Upper lobe of left lung (tissue), 4 donors: ENCODE measurements around the gene CTNNBIP1.

ENCODE experiments used
- CTCF ChIP-seq, 6 experiments: fragments of 450-650 bp in 4 of 6; fragments of 200-600 bp in 2 of 6; sonication (generic) in 2 of 6; IDR thresholded peaks; one replicate each; pipeline ENCODE4 v1.5.1; 2016 to 2019; ENCODE audit warnings: antibody characterized with exemption in 6 of 6
- POLR2A ChIP-seq, 4 donors: fragments of 450-650 bp; IDR thresholded peaks; one replicate each; pipeline ENCODE4 v1.5.1; 2016 to 2017; ENCODE audit warnings: antibody characterized with exemption in 4 of 4, mild to moderate bottlenecking in 2 of 4

GRCh38 chr1:9909234-9910046, 629 bp downstream of the CTNNBIP1 start:
- TF ChIP-seq CTCF (IDR thresholded peaks at IDR 0.05) (no peak), POLR2A (IDR thresholded peaks at IDR 0.05) (no peak)
